ENCODE results near the gene APCDD1L. TPM values are rescaled to one million over a fixed set of nuclear protein-coding genes. Genes with fewer than 3 reads are reported as not detected.

APCDD1L gene
- total and polyA plus RNA-seq, 4 donors: 0.04 TPM; not detected in 3

- TF ChIP-seq REST (IDR thresholded peaks at IDR 0.05) (no peak), SP1 (IDR thresholded peaks at IDR 0.05) (no peak), HNF4G (IDR thresholded peaks at IDR 0.05) (no peak), TAF1 (conservative IDR thresholded peaks at IDR 0.05) (no peak)
Observed at GRCh38 chr20:58478141-58478805, 36.9 kb downstream of the APCDD1L start (continued).

- Histone ChIP-seq H3K4me1 (ENCODE audit: control insufficient read depth in 4 of 4, insufficient read depth in 4 of 4, low read length in 3 of 4) (no peaks in the 10 kb centered on the region), H3K36me3 (ENCODE audit: control insufficient read depth in 4 of 4, insufficient read depth in 3 of 4, low read depth in 1 of 4, low read length in 3 of 4) (no peaks in the 10 kb centered on the region), H3K4me3 (ENCODE audit: low read depth in 1 of 3, low read length in 3 of 3) (no peak overlapping the region), H3K9ac (ENCODE audit: low read depth in 1 of 2, low read length in 2 of 2) (no peak overlapping the region), H3K9me3 (ENCODE audit: control insufficient read depth in 4 of 4, low read length in 3 of 4) (peaks cover 0 to 3% (median 2%) of the 10 kb centered on the region in 4 donors), H3K27me3 (ENCODE audit: control insufficient read depth in 4 of 4, insufficient read depth in 4 of 4, low read length in 3 of 4) (no peaks in the 10 kb centered on the region), H3K27ac (ENCODE audit: low read depth in 1 of 2, low read length in 2 of 2) (no peak overlapping the region)
- no peak for TF ChIP-seq YY1 (IDR thresholded peaks at IDR 0.05)
- no peak for DNase-seq (ENCODE audit: low spot score)
- 91% methylated on average over 10 of the region's 10 CpGs for WGBS
Observed at GRCh38 chr20:58475466-58475865, 39.7 kb downstream of the APCDD1L start.

GRCh38 chr20:58473453-58474425 is 41.5 kb downstream of the APCDD1L start:
- DNase-seq (ENCODE audit: low spot score): no peak
- 91% methylated on average over 13 of the region's 13 CpGs for WGBS

GRCh38 chr20:58472273-58473018 is 42.8 kb downstream of the APCDD1L start:
- Histone ChIP-seq H3K27ac (ENCODE audit: low read depth in 1 of 2, low read length in 2 of 2) (no peak overlapping the region), H3K4me1 (ENCODE audit: control insufficient read depth in 4 of 4, insufficient read depth in 4 of 4, low read length in 3 of 4) (no peaks in the 10 kb centered on the region), H3K9ac (ENCODE audit: low read depth in 1 of 2, low read length in 2 of 2) (no peak overlapping the region), H3K9me3 (ENCODE audit: control insufficient read depth in 4 of 4, low read length in 3 of 4) (peaks cover 0 to 3% (median 0%) of the 10 kb centered on the region in 4 donors), H3K4me3 (ENCODE audit: low read depth in 1 of 3, low read length in 3 of 3) (no peak overlapping the region), H3K36me3 (ENCODE audit: control insufficient read depth in 4 of 4, insufficient read depth in 3 of 4, low read depth in 1 of 4, low read length in 3 of 4) (no peaks in the 10 kb centered on the region), H3K27me3 (ENCODE audit: control insufficient read depth in 4 of 4, insufficient read depth in 4 of 4, low read length in 3 of 4) (no peaks in the 10 kb centered on the region)
- no peak for DNase-seq (ENCODE audit: low spot score)
- WGBS: 85% methylated on average over 20 of the region's 20 CpGs
- TF ChIP-seq ATF3 (IDR thresholded peaks at IDR 0.05) (no peak), FOXA1 (IDR thresholded peaks at IDR 0.05) (no peak), RAD21 (IDR thresholded peaks at IDR 0.05) (no peak), TAF1 (conservative IDR thresholded peaks at IDR 0.05) (no peak), JUND (IDR thresholded peaks at IDR 0.05) (no peak), FOXA2 (IDR thresholded peaks at IDR 0.05) (no peak), CTCF (IDR thresholded peaks at IDR 0.05; ENCODE audit: low read depth, low read length, missing input control) (no peak), HNF4A (conservative IDR thresholded peaks at IDR 0.05) (no peak), REST (IDR thresholded peaks at IDR 0.05) (no peak)

More at GRCh38 chr20:58473453-58474425, 41.5 kb downstream of the APCDD1L start:
- H3K9me3 ChIP-seq (ENCODE audit: control insufficient read depth in 4 of 4, low read length in 3 of 4): peaks cover 0 to 3% (median 2%) of the 10 kb centered on the region in 4 donors
- no peak overlapping the region for H3K4me3 ChIP-seq (ENCODE audit: low read depth in 1 of 3, low read length in 3 of 3)
- TF ChIP-seq FOXA2 (IDR thresholded peaks at IDR 0.05): no peak
- no peak for TF ChIP-seq GABPA (IDR thresholded peaks at IDR 0.05 in 1 of 2, conservative IDR thresholded peaks at IDR 0.05 in 1 of 2)
- TF ChIP-seq EGR1 (IDR thresholded peaks at IDR 0.05; ENCODE audit: low read depth in 2 of 2): no peak
- no peak overlapping the region for H3K9ac ChIP-seq (ENCODE audit: low read depth in 1 of 2, low read length in 2 of 2)
- no peak overlapping the region for H3K27ac ChIP-seq (ENCODE audit: low read depth in 1 of 2, low read length in 2 of 2)
- H3K27me3 ChIP-seq (ENCODE audit: control insufficient read depth in 4 of 4, insufficient read depth in 4 of 4, low read length in 3 of 4): no peaks in the 10 kb centered on the region
- H3K36me3 ChIP-seq (ENCODE audit: control insufficient read depth in 4 of 4, insufficient read depth in 3 of 4, low read depth in 1 of 4, low read length in 3 of 4): no peaks in the 10 kb centered on the region
- no peaks in the 10 kb centered on the region for H3K4me1 ChIP-seq (ENCODE audit: control insufficient read depth in 4 of 4, insufficient read depth in 4 of 4, low read length in 3 of 4)
